HL-60 (cell line): ENCODE measurements around the gene ZMIZ1.

Source experiments
- DNase-seq, 2 experiments: peaks; one replicate each; pipeline ENCODE4 v3.0.0-alpha.2; 2010 to 2020; ENCODE audit warnings: low read depth in 1 of 2, low spot score in 1 of 2
- H3K27ac ChIP-seq: fragments of 250-450 bp; sonication (Bioruptor Pico); replicated peaks from 2 replicates; pipeline ENCODE4 v1.5.1; 2020; ENCODE audit warnings: mild to moderate bottlenecking, moderate library complexity
- H3K27me3 ChIP-seq: fragments of 250-450 bp; sonication (Bioruptor Pico); 2 replicates; pipeline ENCODE4 v1.5.1; 2021; ENCODE audit warnings: mild to moderate bottlenecking, moderate library complexity; ENCODE audit not compliant: insufficient read depth, poor library complexity, severe bottlenecking
- H3K4me3 ChIP-seq: replicated peaks from 2 replicates; pipeline ENCODE4 v1.5.1; 2011; ENCODE audit warnings: mild to moderate bottlenecking, control low read depth, low read length; ENCODE audit not compliant: insufficient read depth
- GABPA ChIP-seq: IDR thresholded peaks from 2 replicates; pipeline ENCODE4 v1.6.1; 2012; ENCODE audit warnings: low read depth
- POLR2AphosphoS5 ChIP-seq: IDR thresholded peaks from 2 replicates; pipeline ENCODE4 v1.6.1; 2012; ENCODE audit warnings: low read depth
- SPI1 ChIP-seq: IDR thresholded peaks from 2 replicates; pipeline ENCODE4 v1.6.1; 2012; ENCODE audit warnings: low read depth, mild to moderate bottlenecking, borderline replicate concordance
- TF ChIP-seq, protein P1 (sequence below): IDR thresholded peaks from 2 replicates; pipeline ENCODE4 v1.6.1; 2012; ENCODE audit warnings: low read depth; ENCODE audit not compliant: insufficient replicate concordance
- TF ChIP-seq, protein P2 (sequence below): IDR thresholded peaks from one replicate; pipeline ENCODE4 v1.5.1; 2011; ENCODE audit warnings: low read length, control low read depth, inconsistent platforms; ENCODE audit not compliant: insufficient read depth

ZMIZ1 gene

DNA sequence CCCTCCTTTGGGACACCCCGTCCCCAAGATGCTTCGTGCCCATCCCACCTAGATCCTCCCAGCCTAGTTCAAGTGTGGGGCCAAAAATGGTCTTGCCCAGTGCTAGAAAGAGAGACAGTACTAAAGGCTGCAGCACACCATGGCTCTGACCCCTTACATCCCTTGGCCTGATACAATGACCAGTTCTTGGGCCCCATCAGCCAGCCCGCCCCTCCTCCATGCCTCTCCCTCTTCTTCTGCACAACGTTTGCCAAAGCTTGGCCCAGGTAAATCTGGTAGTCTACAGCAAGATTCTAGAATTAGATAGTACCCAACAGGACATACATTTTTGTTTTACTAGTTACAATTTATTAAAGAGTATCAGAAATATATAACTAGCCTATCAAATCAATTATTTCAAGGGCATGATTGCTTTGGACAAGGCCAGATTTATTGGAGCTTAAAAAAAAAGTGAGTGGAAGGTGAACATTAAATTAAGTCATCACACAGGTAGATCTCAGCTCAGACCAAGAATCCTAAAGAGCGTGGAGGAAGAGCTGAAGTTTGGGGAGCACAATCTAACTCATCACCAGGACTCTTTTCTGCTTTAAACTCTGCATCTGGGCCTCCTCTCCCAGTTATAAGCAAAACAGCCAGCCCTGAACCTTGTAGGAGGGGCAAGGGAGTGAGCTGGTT is 69.8 kb downstream of the ZMIZ1 start:
- no peak for DNase-seq
- no peak for TF ChIP-seq SPI1
- no peak for TF ChIP-seq POLR2AphosphoS5
- TF ChIP-seq, protein P1, sequence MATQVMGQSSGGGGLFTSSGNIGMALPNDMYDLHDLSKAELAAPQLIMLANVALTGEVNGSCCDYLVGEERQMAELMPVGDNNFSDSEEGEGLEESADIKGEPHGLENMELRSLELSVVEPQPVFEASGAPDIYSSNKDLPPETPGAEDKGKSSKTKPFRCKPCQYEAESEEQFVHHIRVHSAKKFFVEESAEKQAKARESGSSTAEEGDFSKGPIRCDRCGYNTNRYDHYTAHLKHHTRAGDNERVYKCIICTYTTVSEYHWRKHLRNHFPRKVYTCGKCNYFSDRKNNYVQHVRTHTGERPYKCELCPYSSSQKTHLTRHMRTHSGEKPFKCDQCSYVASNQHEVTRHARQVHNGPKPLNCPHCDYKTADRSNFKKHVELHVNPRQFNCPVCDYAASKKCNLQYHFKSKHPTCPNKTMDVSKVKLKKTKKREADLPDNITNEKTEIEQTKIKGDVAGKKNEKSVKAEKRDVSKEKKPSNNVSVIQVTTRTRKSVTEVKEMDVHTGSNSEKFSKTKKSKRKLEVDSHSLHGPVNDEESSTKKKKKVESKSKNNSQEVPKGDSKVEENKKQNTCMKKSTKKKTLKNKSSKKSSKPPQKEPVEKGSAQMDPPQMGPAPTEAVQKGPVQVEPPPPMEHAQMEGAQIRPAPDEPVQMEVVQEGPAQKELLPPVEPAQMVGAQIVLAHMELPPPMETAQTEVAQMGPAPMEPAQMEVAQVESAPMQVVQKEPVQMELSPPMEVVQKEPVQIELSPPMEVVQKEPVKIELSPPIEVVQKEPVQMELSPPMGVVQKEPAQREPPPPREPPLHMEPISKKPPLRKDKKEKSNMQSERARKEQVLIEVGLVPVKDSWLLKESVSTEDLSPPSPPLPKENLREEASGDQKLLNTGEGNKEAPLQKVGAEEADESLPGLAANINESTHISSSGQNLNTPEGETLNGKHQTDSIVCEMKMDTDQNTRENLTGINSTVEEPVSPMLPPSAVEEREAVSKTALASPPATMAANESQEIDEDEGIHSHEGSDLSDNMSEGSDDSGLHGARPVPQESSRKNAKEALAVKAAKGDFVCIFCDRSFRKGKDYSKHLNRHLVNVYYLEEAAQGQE, result no peak
- TF ChIP-seq GABPA, result no peak
- TF ChIP-seq, protein P2, sequence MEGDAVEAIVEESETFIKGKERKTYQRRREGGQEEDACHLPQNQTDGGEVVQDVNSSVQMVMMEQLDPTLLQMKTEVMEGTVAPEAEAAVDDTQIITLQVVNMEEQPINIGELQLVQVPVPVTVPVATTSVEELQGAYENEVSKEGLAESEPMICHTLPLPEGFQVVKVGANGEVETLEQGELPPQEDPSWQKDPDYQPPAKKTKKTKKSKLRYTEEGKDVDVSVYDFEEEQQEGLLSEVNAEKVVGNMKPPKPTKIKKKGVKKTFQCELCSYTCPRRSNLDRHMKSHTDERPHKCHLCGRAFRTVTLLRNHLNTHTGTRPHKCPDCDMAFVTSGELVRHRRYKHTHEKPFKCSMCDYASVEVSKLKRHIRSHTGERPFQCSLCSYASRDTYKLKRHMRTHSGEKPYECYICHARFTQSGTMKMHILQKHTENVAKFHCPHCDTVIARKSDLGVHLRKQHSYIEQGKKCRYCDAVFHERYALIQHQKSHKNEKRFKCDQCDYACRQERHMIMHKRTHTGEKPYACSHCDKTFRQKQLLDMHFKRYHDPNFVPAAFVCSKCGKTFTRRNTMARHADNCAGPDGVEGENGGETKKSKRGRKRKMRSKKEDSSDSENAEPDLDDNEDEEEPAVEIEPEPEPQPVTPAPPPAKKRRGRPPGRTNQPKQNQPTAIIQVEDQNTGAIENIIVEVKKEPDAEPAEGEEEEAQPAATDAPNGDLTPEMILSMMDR, result no peak
- peak overlapping the region; percentile 77 for H3K27ac ChIP-seq
- H3K27me3 ChIP-seq, result no peaks in the 10 kb centered on the region
- H3K4me3 ChIP-seq, result no peak overlapping the region

DNA sequence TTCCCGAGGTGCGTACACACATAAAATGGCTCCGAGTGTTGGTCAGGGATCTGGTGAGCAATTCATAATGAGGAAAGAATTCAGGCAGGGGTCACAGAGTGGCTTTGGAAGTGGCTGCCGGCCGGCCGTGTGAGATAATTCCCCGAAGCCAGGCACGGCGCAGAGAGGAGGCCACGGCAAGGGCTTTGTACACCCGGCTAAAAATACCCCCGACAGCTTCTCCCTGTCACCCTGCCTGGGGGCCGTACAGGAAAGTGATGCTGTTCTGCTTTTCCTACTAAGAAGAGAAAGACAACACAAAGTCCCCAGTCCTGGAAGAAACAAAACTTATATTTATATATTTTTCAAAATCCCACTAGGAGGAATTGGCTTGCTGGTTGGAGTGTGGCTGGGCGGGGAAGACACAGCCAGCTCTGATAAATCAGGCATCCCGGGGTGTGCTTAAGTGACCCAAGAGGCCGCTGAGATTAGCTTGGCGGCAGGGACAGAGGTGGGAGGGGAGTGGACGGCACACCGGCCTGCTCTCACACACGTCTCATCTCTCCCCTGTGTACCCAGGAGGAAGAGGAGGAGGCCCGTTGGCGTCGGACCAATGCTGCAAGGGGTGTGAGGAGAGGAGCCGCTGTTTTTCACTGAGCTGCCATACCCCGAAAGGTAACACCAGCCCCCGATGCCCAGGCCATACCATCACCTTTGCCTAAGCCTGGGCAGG is 70.5 kb downstream of the ZMIZ1 start:
- no peak for DNase-seq
- Histone ChIP-seq H3K4me3 (no peak overlapping the region), H3K27ac (peak overlapping the region; percentile 77; the same call in 1 of the 2 replicates)

DNA sequence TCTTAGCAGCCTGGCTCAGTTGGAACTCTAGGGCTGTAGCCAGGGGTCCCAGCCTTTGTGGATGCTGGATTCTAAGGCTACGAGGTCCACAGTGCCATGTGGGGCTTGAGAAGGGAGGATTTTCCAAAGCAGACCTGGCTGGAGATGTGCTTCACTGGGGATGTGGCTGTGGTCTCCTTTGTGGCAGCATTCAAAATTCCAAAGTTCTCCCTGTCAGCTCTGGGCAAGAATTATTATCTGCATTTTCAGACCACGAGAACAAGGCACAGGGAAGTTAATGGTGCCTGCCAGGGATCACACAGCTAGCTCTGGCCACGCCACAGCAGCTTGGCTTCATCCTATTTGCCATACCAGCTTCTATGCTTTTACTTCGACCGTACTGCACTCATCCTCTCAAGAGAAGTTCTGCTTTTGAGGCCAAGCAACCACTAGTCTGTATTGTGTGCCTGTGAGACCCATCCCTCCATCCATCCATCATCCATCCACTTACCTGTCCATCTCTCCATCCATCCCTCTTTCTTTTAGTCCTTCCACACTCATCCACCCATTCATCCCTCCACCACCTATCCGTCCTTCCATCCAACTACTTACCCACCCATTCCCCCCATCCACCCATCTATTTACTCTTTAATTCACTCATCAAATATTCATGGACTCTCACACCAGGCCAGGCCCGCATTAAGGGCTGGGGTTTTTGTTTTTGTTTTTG is 71.5 kb downstream of the ZMIZ1 start:
- no peak for DNase-seq
- Histone ChIP-seq H3K27ac (no peak overlapping the region), H3K4me3 (no peak overlapping the region), H3K27me3 (no peaks in the 10 kb centered on the region)
- TF ChIP-seq SPI1, result no peak
- TF ChIP-seq, protein P2, result no peak
- TF ChIP-seq GABPA, result no peak
- TF ChIP-seq, protein P1, result no peak
- TF ChIP-seq POLR2AphosphoS5, result no peak

More for the DNA sequence above, 70.5 kb downstream of the ZMIZ1 start:
- H3K27me3 ChIP-seq, result no peaks in the 10 kb centered on the region
- TF ChIP-seq SPI1, result no peak
- TF ChIP-seq GABPA, result no peak
- TF ChIP-seq, protein P1, result no peak
- no peak for TF ChIP-seq POLR2AphosphoS5
- TF ChIP-seq, protein P2, result no peak
